ENCODE measurements around the gene PLEKHA8.

Gene PLEKHA8

GRCh38 chr7:30148951-30149459, 120.8 kb downstream of the PLEKHA8 start:
- DNase-seq (ENCODE audit: low read depth, low spot score) = no peak
- Histone ChIP-seq H3K36me3 (ENCODE audit: insufficient read depth, low read length) (no peaks in the 10 kb centered on the region), H3K4me3 (no peak overlapping the region), H3K27ac (no peak overlapping the region), H3K9ac (ENCODE audit: insufficient read length) (no peak overlapping the region), H3K9me3 (ENCODE audit: low read depth, low read length) (no peaks in the 10 kb centered on the region)
- TF ChIP-seq POLR2AphosphoS5 (IDR thresholded peaks at IDR 0.05; ENCODE audit: borderline replicate concordance, low read depth, low read length) (no peak), FOXP2 (optimal IDR thresholded peaks at IDR 0.05; ENCODE audit: control extremely low read depth, extremely low read length, insufficient read depth) (no peak), EZH2 (IDR thresholded peaks at IDR 0.05) (no peak)

GRCh38 chr7:30149640-30150272, 121.5 kb downstream of the PLEKHA8 start:
- no peak overlapping the region for H3K4me3 ChIP-seq
- H3K9ac ChIP-seq (ENCODE audit: insufficient read length) = no peak overlapping the region
- H3K36me3 ChIP-seq (ENCODE audit: insufficient read depth, low read length) = no peaks in the 10 kb centered on the region
- no peak for DNase-seq (ENCODE audit: low read depth, low spot score)
- TF ChIP-seq FOXP2 (optimal IDR thresholded peaks at IDR 0.05; ENCODE audit: control extremely low read depth, extremely low read length, insufficient read depth) (no peak), EZH2 (IDR thresholded peaks at IDR 0.05) (no peak), POLR2AphosphoS5 (IDR thresholded peaks at IDR 0.05; ENCODE audit: borderline replicate concordance, low read depth, low read length) (no peak)
- H3K9me3 ChIP-seq (ENCODE audit: low read depth, low read length) = no peaks in the 10 kb centered on the region
- no peak overlapping the region for H3K27ac ChIP-seq

- TF ChIP-seq EZH2 (IDR thresholded peaks at IDR 0.05) = no peak
- no peak for TF ChIP-seq POLR2AphosphoS5 (IDR thresholded peaks at IDR 0.05; ENCODE audit: borderline replicate concordance, low read depth, low read length)
- no peak for TF ChIP-seq FOXP2 (optimal IDR thresholded peaks at IDR 0.05; ENCODE audit: control extremely low read depth, extremely low read length, insufficient read depth)
- H3K9me3 ChIP-seq (ENCODE audit: low read depth, low read length) = no peaks in the 10 kb centered on the region
- no peak overlapping the region for H3K27ac ChIP-seq
- no peak for DNase-seq (ENCODE audit: low read depth, low spot score)
- H3K36me3 ChIP-seq (ENCODE audit: insufficient read depth, low read length) = no peaks in the 10 kb centered on the region
- no peak overlapping the region for H3K9ac ChIP-seq (ENCODE audit: insufficient read length)
- no peak overlapping the region for H3K4me3 ChIP-seq
Measured at GRCh38 chr7:30150711-30151110, 122.5 kb downstream of the PLEKHA8 start.

- H3K4me3 ChIP-seq = no peak overlapping the region
- H3K36me3 ChIP-seq (ENCODE audit: insufficient read depth, low read length) = no peaks in the 10 kb centered on the region
Measured at GRCh38 chr7:30154111-30154587, 125.9 kb downstream of the PLEKHA8 start.

GRCh38 chr7:30155481-30155880, 127.3 kb downstream of the PLEKHA8 start:
- no peaks in the 10 kb centered on the region for H3K9me3 ChIP-seq (ENCODE audit: low read depth, low read length)
- no peak for DNase-seq (ENCODE audit: low read depth, low spot score)
- no peaks in the 10 kb centered on the region for H3K36me3 ChIP-seq (ENCODE audit: insufficient read depth, low read length)
- TF ChIP-seq POLR2AphosphoS5 (IDR thresholded peaks at IDR 0.05; ENCODE audit: borderline replicate concordance, low read depth, low read length) = no peak
- no peak for TF ChIP-seq EZH2 (IDR thresholded peaks at IDR 0.05)
- TF ChIP-seq FOXP2 (optimal IDR thresholded peaks at IDR 0.05; ENCODE audit: control extremely low read depth, extremely low read length, insufficient read depth) = no peak
- no peak overlapping the region for H3K9ac ChIP-seq (ENCODE audit: insufficient read length)
- no peak overlapping the region for H3K27ac ChIP-seq
- no peak overlapping the region for H3K4me3 ChIP-seq

More at GRCh38 chr7:30154111-30154587, 125.9 kb downstream of the PLEKHA8 start:
- H3K27ac ChIP-seq = no peak overlapping the region
- no peak for TF ChIP-seq FOXP2 (optimal IDR thresholded peaks at IDR 0.05; ENCODE audit: control extremely low read depth, extremely low read length, insufficient read depth)
- no peak for TF ChIP-seq EZH2 (IDR thresholded peaks at IDR 0.05)
- no peak for TF ChIP-seq POLR2AphosphoS5 (IDR thresholded peaks at IDR 0.05; ENCODE audit: borderline replicate concordance, low read depth, low read length)
- DNase-seq (ENCODE audit: low read depth, low spot score) = no peak
- H3K9ac ChIP-seq (ENCODE audit: insufficient read length) = no peak overlapping the region
- H3K9me3 ChIP-seq (ENCODE audit: low read depth, low read length) = no peaks in the 10 kb centered on the region

GRCh38 chr7:30157204-30157603, 129.0 kb downstream of the PLEKHA8 start:
- H3K27ac ChIP-seq = no peak overlapping the region
- no peak overlapping the region for H3K4me3 ChIP-seq
- no peak overlapping the region for H3K9ac ChIP-seq (ENCODE audit: insufficient read length)
- TF ChIP-seq EZH2 (IDR thresholded peaks at IDR 0.05) (no peak), FOXP2 (optimal IDR thresholded peaks at IDR 0.05; ENCODE audit: control extremely low read depth, extremely low read length, insufficient read depth) (no peak), POLR2AphosphoS5 (IDR thresholded peaks at IDR 0.05; ENCODE audit: borderline replicate concordance, low read depth, low read length) (no peak)
- H3K36me3 ChIP-seq (ENCODE audit: insufficient read depth, low read length) = no peaks in the 10 kb centered on the region
- no peaks in the 10 kb centered on the region for H3K9me3 ChIP-seq (ENCODE audit: low read depth, low read length)
- no peak for DNase-seq (ENCODE audit: low read depth, low spot score)

GRCh38 chr7:30159163-30159562, 131.0 kb downstream of the PLEKHA8 start:
- DNase-seq (ENCODE audit: low read depth, low spot score) = no peak
- no peaks in the 10 kb centered on the region for H3K36me3 ChIP-seq (ENCODE audit: insufficient read depth, low read length)
- H3K4me3 ChIP-seq = no peak overlapping the region
- H3K9me3 ChIP-seq (ENCODE audit: low read depth, low read length) = no peaks in the 10 kb centered on the region
- H3K27ac ChIP-seq = no peak overlapping the region
- no peak overlapping the region for H3K9ac ChIP-seq (ENCODE audit: insufficient read length)
- TF ChIP-seq FOXP2 (optimal IDR thresholded peaks at IDR 0.05; ENCODE audit: control extremely low read depth, extremely low read length, insufficient read depth) = no peak
- no peak for TF ChIP-seq EZH2 (IDR thresholded peaks at IDR 0.05)
- no peak for TF ChIP-seq POLR2AphosphoS5 (IDR thresholded peaks at IDR 0.05; ENCODE audit: borderline replicate concordance, low read depth, low read length)

GRCh38 chr7:30159698-30160143, 131.5 kb downstream of the PLEKHA8 start:
- Histone ChIP-seq H3K36me3 (ENCODE audit: insufficient read depth, low read length) (no peaks in the 10 kb centered on the region), H3K4me3 (no peak overlapping the region), H3K9me3 (ENCODE audit: low read depth, low read length) (no peaks in the 10 kb centered on the region), H3K27ac (no peak overlapping the region), H3K9ac (ENCODE audit: insufficient read length) (no peak overlapping the region)
- TF ChIP-seq POLR2AphosphoS5 (IDR thresholded peaks at IDR 0.05; ENCODE audit: borderline replicate concordance, low read depth, low read length) (no peak), EZH2 (IDR thresholded peaks at IDR 0.05) (no peak), FOXP2 (optimal IDR thresholded peaks at IDR 0.05; ENCODE audit: control extremely low read depth, extremely low read length, insufficient read depth) (no peak)
- no peak for DNase-seq (ENCODE audit: low read depth, low spot score)
